ENCODE results near the gene SUCLA2. TPM values are rescaled to one million over a fixed set of nuclear protein-coding genes. Genes with fewer than 3 reads are reported as not detected.

Gene SUCLA2
- total and polyA plus RNA-seq, 2 experiments from 2014 or later = 56.9 to 60.6 TPM

GRCh38 chr13:47897411-47898050 is 103.5 kb downstream of the SUCLA2 start:
- DNase-seq (ENCODE audit: low spot score) = no peak
- no peaks in the 10 kb centered on the region for H3K4me1 ChIP-seq (ENCODE audit: insufficient read depth)
- H3K27me3 ChIP-seq = no peaks in the 10 kb centered on the region
- H3K9me3 ChIP-seq (ENCODE audit: low read depth) = no peaks in the 10 kb centered on the region
- no peak overlapping the region for H3K4me2 ChIP-seq
- 42% methylated on average over 2 of the region's 2 CpGs for WGBS (ENCODE audit: low lambda C conversion rate, missing lambda C conversion rate)
- H3K79me2 ChIP-seq = no peaks in the 10 kb centered on the region
- no peak overlapping the region for H3K4me3 ChIP-seq
- H3K9me2 ChIP-seq (replicated peaks; ENCODE audit: insufficient read depth) = no peaks in the 10 kb centered on the region
- no peak overlapping the region for H2AFZ ChIP-seq
- no peaks in the 10 kb centered on the region for H3K36me3 ChIP-seq (replicated peaks; ENCODE audit: insufficient read depth, low read depth)
- no peak for TF ChIP-seq EZH2phosphoT487 (IDR thresholded peaks at IDR 0.05; ENCODE audit: low read depth, severe bottlenecking, unreplicated experiment)
- TF ChIP-seq CTCF (IDR thresholded peaks at IDR 0.05; ENCODE audit: poor library complexity) = no peak
- TF ChIP-seq EZH2 (IDR thresholded peaks at IDR 0.05; ENCODE audit: borderline replicate concordance) = no peak
- H4K20me1 ChIP-seq (ENCODE audit: insufficient read depth, poor library complexity, severe bottlenecking) = no peaks in the 10 kb centered on the region
- H3K27ac ChIP-seq = no peak overlapping the region

DNA sequence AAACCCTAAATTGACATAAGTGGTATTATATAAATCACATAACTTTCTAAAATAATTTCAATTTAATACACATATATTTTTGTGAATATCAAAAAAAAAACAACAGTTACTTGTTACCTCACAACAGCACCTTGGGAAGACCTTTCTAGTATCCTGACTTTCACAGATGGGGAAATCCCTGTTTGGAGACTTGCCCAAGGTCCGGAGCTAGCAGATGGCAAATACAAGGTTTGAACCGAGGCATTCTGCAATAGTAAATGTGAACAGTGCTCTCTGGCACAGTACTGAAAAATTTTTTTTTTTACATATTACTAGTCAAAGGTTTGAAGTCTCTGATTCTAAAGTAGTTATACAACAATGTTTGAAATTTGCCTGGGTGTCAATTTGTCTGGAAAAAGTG is 104.5 kb downstream of the SUCLA2 start:
- DNase-seq (ENCODE audit: low spot score) = no peak
- TF ChIP-seq EZH2 (IDR thresholded peaks at IDR 0.05; ENCODE audit: borderline replicate concordance) = no peak
- TF ChIP-seq EZH2phosphoT487 (IDR thresholded peaks at IDR 0.05; ENCODE audit: low read depth, severe bottlenecking, unreplicated experiment) = no peak
- no peak for TF ChIP-seq CTCF (IDR thresholded peaks at IDR 0.05; ENCODE audit: poor library complexity)
- Histone ChIP-seq H3K36me3 (replicated peaks; ENCODE audit: insufficient read depth, low read depth) (no peaks in the 10 kb centered on the region), H4K20me1 (ENCODE audit: insufficient read depth, poor library complexity, severe bottlenecking) (no peaks in the 10 kb centered on the region), H3K9me2 (replicated peaks; ENCODE audit: insufficient read depth) (no peaks in the 10 kb centered on the region), H3K4me1 (ENCODE audit: insufficient read depth) (no peaks in the 10 kb centered on the region), H3K27ac (no peak overlapping the region), H3K4me3 (no peak overlapping the region), H3K79me2 (no peaks in the 10 kb centered on the region), H3K4me2 (no peak overlapping the region), H3K27me3 (no peaks in the 10 kb centered on the region), H3K9me3 (ENCODE audit: low read depth) (no peaks in the 10 kb centered on the region), H2AFZ (no peak overlapping the region)
- 82% methylated on average over 2 of the region's 2 CpGs for WGBS (ENCODE audit: low lambda C conversion rate, missing lambda C conversion rate)

- Histone ChIP-seq H3K9me3 (ENCODE audit: low read depth) (no peaks in the 10 kb centered on the region), H3K4me3 (no peak overlapping the region), H3K4me2 (no peak overlapping the region), H3K9me2 (replicated peaks; ENCODE audit: insufficient read depth) (no peaks in the 10 kb centered on the region), H4K20me1 (ENCODE audit: insufficient read depth, poor library complexity, severe bottlenecking) (no peaks in the 10 kb centered on the region), H3K79me2 (no peaks in the 10 kb centered on the region), H3K4me1 (ENCODE audit: insufficient read depth) (no peaks in the 10 kb centered on the region), H3K27me3 (no peaks in the 10 kb centered on the region), H3K27ac (no peak overlapping the region), H2AFZ (no peak overlapping the region), H3K36me3 (replicated peaks; ENCODE audit: insufficient read depth, low read depth) (no peaks in the 10 kb centered on the region)
- DNase-seq (ENCODE audit: low spot score) = no peak
- WGBS (ENCODE audit: low lambda C conversion rate, missing lambda C conversion rate) = 87% methylated on average over 5 of the region's 5 CpGs
- TF ChIP-seq EZH2 (IDR thresholded peaks at IDR 0.05; ENCODE audit: borderline replicate concordance) (no peak), EZH2phosphoT487 (IDR thresholded peaks at IDR 0.05; ENCODE audit: low read depth, severe bottlenecking, unreplicated experiment) (no peak), CTCF (IDR thresholded peaks at IDR 0.05; ENCODE audit: poor library complexity) (no peak)
Observed at GRCh38 chr13:47896111-47896510, 105.0 kb downstream of the SUCLA2 start.

Measured in hepatocyte (in vitro differentiated cells).